Fibroblast of lung (primary cell): ENCODE data around the gene UBXN2A. TPM values are rescaled to one million over a fixed set of nuclear protein-coding genes. Genes with fewer than 3 reads are reported as not detected.
A peak's percentile ranks its signal among the peaks of the same experiment; 100 is the strongest.

Source experiments
- DNase-seq, 2 donors: peaks; one replicate each; pipeline versions ENCODE4 v3.0.0 to v3.0.0-alpha.2; 2010; ENCODE audit warnings: low read depth in 2 of 2
- H2AFZ ChIP-seq: 2 replicates; pipeline ENCODE4 v1.5.1; 2012; ENCODE audit warnings: low read length, control low read depth, inconsistent platforms
- H3K27ac ChIP-seq: 2 replicates; pipeline ENCODE4 v1.5.1; 2011; ENCODE audit warnings: low read length, control low read depth; ENCODE audit not compliant: insufficient read depth
- H3K27me3 ChIP-seq: 2 replicates; pipeline ENCODE4 v1.5.1; 2011; ENCODE audit warnings: mild to moderate bottlenecking, low read length; ENCODE audit not compliant: control insufficient read depth, insufficient read depth
- H3K36me3 ChIP-seq: 2 replicates; pipeline ENCODE4 v1.5.1; 2011; ENCODE audit warnings: low read length; ENCODE audit not compliant: control insufficient read depth, insufficient read depth
- H3K4me1 ChIP-seq: 2 replicates; pipeline ENCODE4 v1.5.1; 2011; ENCODE audit warnings: low read length; ENCODE audit not compliant: control insufficient read depth, insufficient read depth; ENCODE audit errors: extremely low read depth
- H3K4me2 ChIP-seq: 2 replicates; pipeline ENCODE4 v1.5.1; 2011; ENCODE audit warnings: low read length, control low read depth; ENCODE audit not compliant: insufficient read depth; ENCODE audit errors: extremely low read depth
- H3K4me3 ChIP-seq, 4 experiments: fragments of 200-600 bp in 1 of 4; sonication (generic) in 1 of 4; replicated peaks in 1 of 4; 2 replicates each; pipeline ENCODE4 v1.5.1; 2011 to 2016; ENCODE audit warnings: low read length in 4 of 4, low read depth in 3 of 4, mild to moderate bottlenecking in 3 of 4, control low read depth in 2 of 4, inconsistent platforms in 1 of 4, mixed read lengths in 1 of 4; ENCODE audit not compliant: insufficient read depth in 1 of 4; ENCODE audit errors: control extremely low read depth in 1 of 4
- H3K79me2 ChIP-seq: 2 replicates; pipeline ENCODE4 v1.5.1; 2012; ENCODE audit warnings: mild to moderate bottlenecking, low read length, inconsistent platforms; ENCODE audit not compliant: control insufficient read depth, insufficient read depth
- H3K9ac ChIP-seq: 2 replicates; pipeline ENCODE4 v1.5.1; 2011; ENCODE audit warnings: mild to moderate bottlenecking, low read length, control low read depth; ENCODE audit not compliant: insufficient read depth
- H3K9me3 ChIP-seq: 2 replicates; pipeline ENCODE4 v1.5.1; 2012; ENCODE audit warnings: low read depth, low read length; ENCODE audit not compliant: control insufficient read depth, insufficient read depth
- H4K20me1 ChIP-seq: 2 replicates; pipeline ENCODE4 v1.5.1; 2011; ENCODE audit warnings: low read length; ENCODE audit not compliant: control insufficient read depth, insufficient read depth; ENCODE audit errors: extremely low read depth
- EZH2 ChIP-seq: IDR thresholded peaks from 2 replicates; pipeline ENCODE4 v1.5.1; 2012; ENCODE audit warnings: low read length, control low read depth, mild to moderate bottlenecking; ENCODE audit errors: missing control alignments
- polyA plus RNA-seq, 2 donors: library from polyadenylated mRNA; depleted of rRNA in 1 of 2; stranded (reverse) in 1 of 2; unstranded in 1 of 2; fragments of >200 nt; gene quantifications; 2 replicates each; pipeline ENCODE4 v1.2.1, GENCODE V29; 2011 to 2012; ENCODE audit warnings: missing spikeins in 1 of 2
- total RNA-seq: library from RNA; depleted of rRNA; stranded (reverse); fragments of >200 nt; gene quantifications from 2 replicates; pipeline ENCODE4 v1.2.1, GENCODE V29; 2014
- TF ChIP-seq, protein P1 (sequence below), 2 donors: IDR thresholded peaks in 1 of 2; conservative IDR thresholded peaks in 1 of 2; 1 replicate in 1 of 2; 2 replicates in 1 of 2; pipeline ENCODE4 v1.5.1; 2011 to 2012; ENCODE audit warnings: low read length in 2 of 2, control low read depth in 1 of 2, inconsistent platforms in 1 of 2, low read depth in 1 of 2, mild to moderate bottlenecking in 1 of 2

Gene UBXN2A
- total and polyA plus RNA-seq, 2 donors (not counting 1 experiment from before 2014, with no cell fraction given) = 12.8 to 12.9 TPM

DNA sequence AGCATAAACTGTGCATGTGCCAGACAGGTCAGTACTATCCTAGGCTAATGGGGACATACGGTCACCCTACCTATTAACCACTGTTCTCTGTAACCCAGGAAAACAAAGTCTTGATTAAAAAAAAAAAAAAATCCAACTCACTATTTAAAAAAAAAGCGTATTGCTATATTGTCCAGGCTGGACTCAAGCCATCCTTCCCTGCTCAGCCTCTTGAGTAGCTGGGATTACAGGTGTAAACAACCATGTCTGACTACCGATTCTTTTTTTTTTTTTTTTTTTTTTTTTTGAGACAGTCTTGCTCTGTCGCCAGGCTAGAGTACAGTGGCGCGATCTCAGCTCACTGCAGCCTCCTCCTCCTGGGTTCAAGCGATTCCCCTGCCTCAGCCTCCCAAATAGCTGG, 24.9 kb upstream of the UBXN2A start:
- Histone ChIP-seq H2AFZ (no peak overlapping the region), H3K27me3 (no peaks in the 10 kb centered on the region), H4K20me1 (no peaks in the 10 kb centered on the region), H3K4me2 (no peak overlapping the region), H3K79me2 (peaks cover 24% of the 10 kb centered on the region), H3K27ac (no peak overlapping the region), H3K4me3 (no peak overlapping the region), H3K9ac (no peak overlapping the region), H3K36me3 (no peaks in the 10 kb centered on the region), H3K9me3 (no peaks in the 10 kb centered on the region), H3K4me1 (no peaks in the 10 kb centered on the region)
- DNase-seq = no peak
- TF ChIP-seq, protein P1, sequence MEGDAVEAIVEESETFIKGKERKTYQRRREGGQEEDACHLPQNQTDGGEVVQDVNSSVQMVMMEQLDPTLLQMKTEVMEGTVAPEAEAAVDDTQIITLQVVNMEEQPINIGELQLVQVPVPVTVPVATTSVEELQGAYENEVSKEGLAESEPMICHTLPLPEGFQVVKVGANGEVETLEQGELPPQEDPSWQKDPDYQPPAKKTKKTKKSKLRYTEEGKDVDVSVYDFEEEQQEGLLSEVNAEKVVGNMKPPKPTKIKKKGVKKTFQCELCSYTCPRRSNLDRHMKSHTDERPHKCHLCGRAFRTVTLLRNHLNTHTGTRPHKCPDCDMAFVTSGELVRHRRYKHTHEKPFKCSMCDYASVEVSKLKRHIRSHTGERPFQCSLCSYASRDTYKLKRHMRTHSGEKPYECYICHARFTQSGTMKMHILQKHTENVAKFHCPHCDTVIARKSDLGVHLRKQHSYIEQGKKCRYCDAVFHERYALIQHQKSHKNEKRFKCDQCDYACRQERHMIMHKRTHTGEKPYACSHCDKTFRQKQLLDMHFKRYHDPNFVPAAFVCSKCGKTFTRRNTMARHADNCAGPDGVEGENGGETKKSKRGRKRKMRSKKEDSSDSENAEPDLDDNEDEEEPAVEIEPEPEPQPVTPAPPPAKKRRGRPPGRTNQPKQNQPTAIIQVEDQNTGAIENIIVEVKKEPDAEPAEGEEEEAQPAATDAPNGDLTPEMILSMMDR (conservative IDR thresholded peaks at IDR 0.05 in 1 of 2, IDR thresholded peaks at IDR 0.05 in 1 of 2; ENCODE audit: low read depth in 1 of 2, low read length in 2 of 2) = no peak
- TF ChIP-seq EZH2 = no peak

DNA sequence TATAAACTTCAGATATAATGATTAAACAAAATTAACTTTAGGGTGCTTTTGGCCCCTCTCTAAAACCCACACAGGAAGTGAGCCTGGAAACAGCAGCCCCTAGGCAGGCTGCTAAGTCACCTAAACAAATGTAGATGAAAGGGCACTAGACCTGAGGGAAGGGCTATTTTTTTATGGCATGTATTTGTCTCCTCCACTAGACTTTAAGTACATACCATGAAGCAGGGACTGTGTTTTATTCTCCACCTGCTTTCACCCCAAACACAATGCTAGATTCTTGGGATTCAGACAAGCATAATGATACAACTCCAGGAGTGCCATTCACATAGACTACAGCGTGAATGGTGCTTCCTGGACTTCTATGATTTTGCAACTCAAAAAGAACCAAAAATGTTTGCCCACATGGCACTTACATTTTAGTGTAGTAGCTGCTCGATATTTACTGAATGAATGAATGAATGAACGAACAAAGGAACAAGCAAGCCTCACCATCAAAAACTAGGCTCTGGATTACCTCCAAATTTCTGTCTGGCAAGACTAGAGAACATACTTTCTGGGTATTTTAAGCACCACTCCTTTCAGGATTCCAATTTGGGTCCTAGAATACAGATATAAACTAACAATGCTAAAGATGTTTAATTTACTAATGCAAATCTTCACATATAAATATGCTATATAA, 23.4 kb upstream of the UBXN2A start:
- no peaks in the 10 kb centered on the region for H3K4me1 ChIP-seq
- TF ChIP-seq, protein P1 (conservative IDR thresholded peaks at IDR 0.05 in 1 of 2, IDR thresholded peaks at IDR 0.05 in 1 of 2; ENCODE audit: low read depth in 1 of 2, low read length in 2 of 2) = no peak
- TF ChIP-seq EZH2 = no peak
- H2AFZ ChIP-seq = no peak overlapping the region
- no peaks in the 10 kb centered on the region for H4K20me1 ChIP-seq
- no peaks in the 10 kb centered on the region for H3K27me3 ChIP-seq
- H3K9ac ChIP-seq = no peak overlapping the region
- peaks cover 36% of the 10 kb centered on the region for H3K79me2 ChIP-seq
- no peak for DNase-seq
- no peaks in the 10 kb centered on the region for H3K9me3 ChIP-seq
- no peak overlapping the region for H3K27ac ChIP-seq
- H3K4me3 ChIP-seq = no peak overlapping the region
- H3K36me3 ChIP-seq = no peaks in the 10 kb centered on the region
- no peak overlapping the region for H3K4me2 ChIP-seq

DNA sequence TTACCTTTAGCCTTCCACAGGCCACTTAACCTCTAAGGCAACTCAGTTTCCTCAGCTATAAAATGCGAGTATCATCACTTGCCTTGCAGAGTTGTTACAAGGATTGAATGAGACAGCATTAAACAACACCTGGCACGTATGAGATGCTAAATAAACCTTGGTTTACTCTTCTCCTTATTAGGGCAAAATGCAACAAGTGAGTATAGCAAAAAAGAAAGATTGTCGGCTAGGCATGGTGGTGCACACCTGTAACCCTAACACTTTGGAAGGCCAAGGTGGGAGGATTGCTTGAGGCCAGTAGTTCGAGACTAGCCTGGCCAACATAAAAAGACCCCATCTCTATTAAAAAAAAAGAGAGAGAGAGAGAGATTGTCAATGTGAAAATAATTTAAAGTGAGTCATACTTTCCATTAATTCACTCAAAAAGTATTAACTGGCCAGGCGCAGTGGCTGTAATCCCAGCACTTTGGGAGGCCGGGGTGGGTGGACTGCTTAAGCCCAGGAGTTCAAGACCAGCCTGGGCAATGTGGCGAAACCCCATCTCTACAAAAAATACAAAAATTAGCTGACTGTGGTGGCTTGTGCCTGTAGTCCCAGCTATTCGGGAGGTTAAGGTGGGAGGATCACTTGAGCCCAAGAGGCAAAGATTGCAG, 21.3 kb upstream of the UBXN2A start:
- H3K27me3 ChIP-seq = no peaks in the 10 kb centered on the region
- no peaks in the 10 kb centered on the region for H4K20me1 ChIP-seq
- peak in 1 of 2 donors; percentile 7 for DNase-seq

More for the DNA sequence above, 21.3 kb upstream of the UBXN2A start:
- no peak overlapping the region for H3K4me2 ChIP-seq
- no peak overlapping the region for H3K4me3 ChIP-seq
- no peaks in the 10 kb centered on the region for H3K36me3 ChIP-seq
- H3K4me1 ChIP-seq = no peaks in the 10 kb centered on the region
- no peak overlapping the region for H3K9ac ChIP-seq
- H2AFZ ChIP-seq = no peak overlapping the region
- no peak for TF ChIP-seq EZH2
- TF ChIP-seq, protein P1 (conservative IDR thresholded peaks at IDR 0.05 in 1 of 2, IDR thresholded peaks at IDR 0.05 in 1 of 2; ENCODE audit: low read depth in 1 of 2, low read length in 2 of 2) = no peak
- peaks cover 49% of the 10 kb centered on the region for H3K79me2 ChIP-seq
- no peaks in the 10 kb centered on the region for H3K9me3 ChIP-seq
- no peak overlapping the region for H3K27ac ChIP-seq
